Hepatic stellate cell (primary cell): Measurements from ENCODE around the gene DGKE.

ENCODE experiments used
- DNase-seq: peaks from one replicate; pipeline ENCODE4 v3.0.0; 2011; ENCODE audit warnings: low spot score

The DGKE gene

DNA sequence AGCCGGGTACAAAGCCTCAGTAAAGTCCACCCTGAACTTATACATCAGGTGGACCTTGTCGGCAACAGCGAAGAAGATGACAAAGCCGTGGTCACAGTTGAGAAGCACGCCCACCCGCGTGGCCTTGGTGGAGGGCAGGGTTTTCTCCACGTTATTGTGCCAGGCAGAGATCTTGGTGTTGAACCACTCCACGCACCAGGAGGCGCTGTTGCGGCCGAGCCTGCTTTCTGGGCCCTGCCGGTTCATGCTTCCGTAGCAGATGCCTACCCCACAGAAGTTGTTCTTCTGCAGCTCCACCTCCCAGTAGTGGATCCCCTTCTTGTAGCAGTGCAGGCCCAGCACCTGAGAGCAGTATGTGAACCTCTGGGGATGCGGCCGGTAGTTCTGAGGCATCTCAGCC is 57.8 kb downstream of the DGKE start:
- no peak for DNase-seq

DNA sequence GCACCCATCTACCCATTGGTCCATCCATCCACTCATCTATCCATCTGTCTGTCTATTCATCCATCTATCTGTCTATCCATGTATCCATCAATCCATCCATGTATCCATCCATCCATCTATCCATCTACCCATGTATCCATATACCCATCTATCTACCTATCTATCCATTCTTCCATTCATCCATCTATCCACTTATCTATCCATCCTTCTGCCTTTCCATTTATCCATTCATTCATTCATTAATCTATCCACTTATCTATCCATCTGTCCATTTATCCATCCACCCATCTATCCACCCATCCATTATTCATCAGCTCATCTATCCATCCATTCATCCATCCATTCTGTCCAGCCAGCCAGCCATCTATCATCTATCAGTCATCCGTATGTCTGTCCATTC is 58.4 kb downstream of the DGKE start:
- DNase-seq: no peak

DNA sequence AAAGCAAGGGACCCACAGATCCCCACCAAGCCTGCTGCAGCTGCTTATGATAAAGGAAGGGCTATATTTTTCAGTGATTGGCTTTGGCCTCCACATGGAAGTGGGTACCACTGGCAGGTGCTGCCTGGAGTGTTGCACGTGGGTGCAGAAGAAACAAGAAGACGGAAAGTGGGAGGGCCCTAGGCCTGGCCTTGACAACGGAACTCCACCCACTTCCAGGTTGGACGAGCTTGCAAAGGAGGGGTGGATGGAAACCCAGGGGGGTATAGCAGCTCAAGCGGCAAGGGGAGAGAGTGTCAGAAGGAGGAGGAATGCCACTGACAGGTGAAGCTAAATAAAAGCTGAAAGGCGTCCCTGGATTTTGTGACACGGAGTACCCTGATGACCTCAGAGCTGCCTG is 59.6 kb downstream of the DGKE start:
- DNase-seq: no peak

DNA sequence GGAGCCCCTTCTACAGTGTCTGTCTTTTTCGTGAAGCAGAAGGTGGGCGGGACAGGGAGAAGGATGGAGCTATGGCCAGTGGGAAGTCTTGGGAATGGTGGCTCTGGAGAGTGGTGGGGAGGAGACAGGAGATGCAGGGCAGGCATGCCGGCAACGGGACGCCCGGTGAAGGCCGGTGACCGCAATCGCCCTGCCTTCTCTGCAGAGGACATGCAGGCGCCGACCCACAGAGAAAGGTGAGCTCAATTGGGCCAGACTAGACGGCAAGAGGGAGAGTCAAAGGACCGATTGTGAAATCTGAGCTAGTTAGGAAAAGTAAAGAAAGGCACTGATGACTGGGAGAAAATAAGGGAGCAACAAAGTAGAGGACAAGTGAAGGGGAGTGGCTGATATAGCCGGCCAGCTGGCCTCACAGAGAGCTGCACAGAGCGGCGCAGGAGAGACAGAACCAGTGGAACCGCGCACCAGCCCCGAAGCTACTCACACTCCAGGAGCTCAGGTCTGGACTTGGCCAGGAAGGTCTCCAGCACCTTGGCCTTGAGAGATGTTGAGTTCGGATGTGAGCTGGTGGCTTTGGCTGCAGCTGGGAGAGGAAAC is 61.0 kb downstream of the DGKE start:
- DNase-seq: no peak

DNA sequence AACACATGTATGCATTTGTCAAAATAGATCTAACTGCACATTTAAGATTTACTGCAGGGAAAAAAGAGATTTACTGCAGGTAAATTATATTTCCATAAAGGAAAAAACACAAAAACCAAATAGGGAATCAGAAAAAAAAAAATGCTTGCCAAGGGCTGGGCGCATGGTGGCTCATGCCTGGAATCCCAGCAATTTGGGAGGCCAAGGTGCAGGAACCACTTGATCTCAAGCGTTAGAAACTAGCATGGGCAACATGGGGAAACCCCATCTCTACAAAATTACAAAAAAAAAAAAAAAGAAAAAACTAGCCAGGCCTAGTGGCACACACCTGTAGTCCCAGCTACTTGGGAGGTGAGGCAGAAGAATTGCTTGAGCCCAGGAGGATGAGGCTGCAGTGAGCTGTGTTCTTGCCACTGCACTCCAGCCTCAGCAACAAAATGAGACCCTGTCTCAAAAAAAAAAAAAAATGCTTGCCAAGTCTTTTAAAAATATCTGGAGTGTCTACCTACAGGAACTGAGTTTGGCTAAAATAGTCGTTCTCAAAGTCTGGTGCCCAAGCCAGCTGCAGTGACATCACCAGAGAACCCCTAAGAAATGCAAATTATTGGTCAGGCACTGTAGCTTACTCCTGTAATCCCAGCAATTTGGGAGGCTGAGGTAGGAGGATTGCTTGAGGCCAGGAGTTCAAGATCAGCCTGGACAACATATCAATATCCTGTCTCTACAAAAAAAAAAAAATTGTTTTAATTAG is 62.4 kb downstream of the DGKE start:
- DNase-seq: no peak

DNA sequence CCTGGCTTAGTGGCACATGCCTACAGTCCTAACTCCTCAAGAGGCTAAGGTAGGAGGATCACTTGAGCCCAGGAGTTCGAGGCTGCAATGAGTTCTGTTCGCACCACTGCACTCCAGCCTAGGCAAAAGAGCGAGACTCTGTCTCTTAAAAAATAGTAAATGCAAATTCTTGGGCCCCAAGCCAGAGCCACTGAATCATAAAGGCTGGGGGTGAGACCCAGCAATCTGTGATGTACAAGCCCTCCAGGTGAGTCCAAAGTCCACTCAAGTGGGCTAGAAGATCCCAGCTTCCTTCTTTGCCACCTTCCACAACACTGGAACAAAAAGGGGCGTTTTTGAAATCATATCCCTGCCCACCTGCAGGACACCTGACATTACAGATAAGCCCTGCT is 63.0 kb downstream of the DGKE start:
- no peak for DNase-seq

DNA sequence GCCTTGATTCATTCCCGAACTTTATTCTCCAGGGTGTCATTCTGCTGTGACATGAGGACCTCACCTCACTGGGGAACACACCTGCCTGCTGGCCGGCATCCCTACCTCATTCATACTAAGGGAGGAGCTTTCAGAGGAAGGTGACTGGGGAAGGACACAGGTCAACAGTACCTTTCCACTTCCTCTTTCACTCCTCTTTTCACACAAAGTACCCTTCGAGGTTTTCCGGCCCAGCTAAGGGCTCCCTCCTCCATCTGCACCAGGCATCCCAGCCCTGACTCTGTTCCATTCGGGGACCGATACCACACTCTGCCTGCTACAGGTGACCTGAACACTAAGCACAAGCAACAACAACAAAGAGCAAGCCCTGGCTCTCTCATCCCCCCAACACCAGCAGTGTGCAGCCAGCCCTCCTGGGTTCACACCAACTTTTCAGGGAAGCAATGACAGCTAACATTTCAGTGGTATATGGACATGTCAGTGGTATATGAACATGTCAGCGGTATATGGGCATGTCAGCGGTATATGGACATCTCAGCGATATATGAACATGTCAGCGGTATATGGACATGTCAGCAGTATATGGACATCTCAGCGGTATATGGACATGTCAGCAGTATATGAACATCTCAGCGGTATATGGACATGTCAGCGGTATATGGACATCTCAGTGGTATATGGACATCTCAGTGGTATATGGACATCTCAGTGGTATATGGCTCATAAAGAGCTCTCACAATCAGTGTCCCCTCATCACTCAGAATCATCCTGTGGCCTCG is 63.9 kb downstream of the DGKE start:
- DNase-seq: no peak

DNA sequence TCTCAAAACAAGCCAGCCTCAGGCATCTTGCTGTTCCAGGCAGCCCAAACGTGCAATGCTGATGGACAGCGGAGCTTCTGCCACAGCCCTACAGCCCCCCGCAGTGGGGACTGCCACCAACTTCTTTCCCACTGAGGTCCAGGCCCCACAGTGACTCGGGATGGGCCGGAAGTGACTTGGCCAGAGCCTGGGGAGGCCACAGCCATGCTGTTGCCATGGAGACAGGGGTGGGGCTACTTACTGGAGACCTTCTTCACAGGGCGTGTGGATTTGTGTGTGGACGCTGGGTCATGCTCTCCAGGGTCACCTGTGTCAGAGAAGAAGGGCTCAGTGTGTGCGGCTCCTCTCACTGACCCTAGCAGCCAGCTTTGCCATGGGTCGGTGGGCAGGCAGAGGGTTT is 64.9 kb downstream of the DGKE start:
- no peak for DNase-seq

DNA sequence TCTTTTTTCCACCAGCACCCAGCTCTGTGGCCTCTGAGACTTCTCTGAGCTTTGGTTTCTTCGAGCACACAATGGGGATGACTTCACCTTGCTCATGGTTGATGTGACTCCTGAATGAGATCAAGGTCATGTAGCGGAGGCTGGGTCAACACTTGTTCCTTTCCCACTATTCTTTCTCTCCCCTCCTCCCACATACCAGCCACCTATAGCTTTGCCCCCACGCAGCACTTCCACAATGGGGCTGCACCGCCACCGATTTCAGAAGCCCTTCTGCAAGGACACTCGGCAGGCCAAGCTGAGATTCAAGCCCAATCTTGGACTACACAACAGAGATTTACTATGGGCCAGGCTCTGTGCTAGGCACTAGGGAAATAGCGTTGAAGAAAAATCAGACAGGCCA is 65.5 kb downstream of the DGKE start:
- no peak for DNase-seq

DNA sequence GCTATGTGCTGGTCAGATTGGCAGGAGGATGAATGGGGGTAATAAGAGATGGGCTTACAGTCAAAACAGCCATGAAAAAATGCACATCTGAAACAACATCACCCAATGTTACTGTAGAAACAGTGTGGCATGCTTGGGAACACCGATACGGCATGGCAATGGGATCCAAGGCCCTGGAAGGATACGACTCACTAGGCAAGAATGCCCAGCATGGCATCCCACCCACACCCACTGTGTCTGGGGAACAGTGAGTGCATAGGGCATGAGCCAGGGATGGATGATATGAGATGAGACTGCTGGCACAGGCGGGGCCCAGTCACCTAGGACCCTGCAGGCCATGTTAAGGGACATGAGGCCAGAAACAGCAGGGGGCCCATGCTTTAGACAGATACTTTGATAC is 68.4 kb downstream of the DGKE start:
- DNase-seq: peak; percentile 75

DNA sequence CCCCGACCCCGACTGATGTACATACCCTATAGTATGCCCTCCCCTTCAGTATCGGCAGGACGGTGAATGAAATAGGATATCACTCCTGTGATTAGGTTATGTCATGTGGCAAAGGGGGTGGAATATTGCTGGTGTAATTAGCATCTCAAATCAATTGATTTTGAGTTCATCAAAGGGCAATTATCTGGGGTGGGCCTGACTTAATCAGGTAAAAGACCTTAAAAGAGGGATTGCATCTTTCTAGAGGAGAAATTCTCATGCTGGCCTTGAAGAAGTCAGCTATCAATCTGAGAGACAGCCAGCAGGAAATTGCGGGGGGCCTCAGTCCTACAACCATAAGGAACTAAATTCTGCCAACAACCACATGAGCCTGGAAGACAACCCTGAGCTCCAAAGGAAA is 69.6 kb downstream of the DGKE start:
- DNase-seq: no peak

DNA sequence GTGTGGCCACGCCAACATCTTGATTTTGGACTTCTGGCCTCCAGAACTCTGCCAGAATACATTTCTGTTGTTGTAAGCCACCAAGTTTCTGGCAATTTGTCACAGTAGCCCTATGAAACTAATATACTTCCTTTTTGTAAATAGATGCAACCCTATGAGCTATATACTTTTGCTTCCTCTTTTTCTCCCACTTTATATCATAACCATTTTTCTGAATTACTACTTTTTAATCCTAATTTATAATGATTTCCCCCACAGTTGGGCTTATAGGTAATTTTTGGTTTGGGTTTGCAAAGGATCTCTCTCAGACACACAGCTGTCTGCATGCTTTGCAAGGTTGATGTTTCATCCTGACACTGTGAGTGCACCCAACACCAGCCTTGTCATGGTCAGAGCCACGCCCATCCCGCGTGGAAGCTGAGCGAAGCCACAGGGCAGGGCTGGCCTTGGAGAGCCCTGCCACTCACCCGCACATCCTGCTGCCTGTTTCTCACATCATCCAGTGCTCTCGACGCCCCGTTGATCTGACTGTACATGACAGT is 74.1 kb downstream of the DGKE start:
- no peak for DNase-seq

DNA sequence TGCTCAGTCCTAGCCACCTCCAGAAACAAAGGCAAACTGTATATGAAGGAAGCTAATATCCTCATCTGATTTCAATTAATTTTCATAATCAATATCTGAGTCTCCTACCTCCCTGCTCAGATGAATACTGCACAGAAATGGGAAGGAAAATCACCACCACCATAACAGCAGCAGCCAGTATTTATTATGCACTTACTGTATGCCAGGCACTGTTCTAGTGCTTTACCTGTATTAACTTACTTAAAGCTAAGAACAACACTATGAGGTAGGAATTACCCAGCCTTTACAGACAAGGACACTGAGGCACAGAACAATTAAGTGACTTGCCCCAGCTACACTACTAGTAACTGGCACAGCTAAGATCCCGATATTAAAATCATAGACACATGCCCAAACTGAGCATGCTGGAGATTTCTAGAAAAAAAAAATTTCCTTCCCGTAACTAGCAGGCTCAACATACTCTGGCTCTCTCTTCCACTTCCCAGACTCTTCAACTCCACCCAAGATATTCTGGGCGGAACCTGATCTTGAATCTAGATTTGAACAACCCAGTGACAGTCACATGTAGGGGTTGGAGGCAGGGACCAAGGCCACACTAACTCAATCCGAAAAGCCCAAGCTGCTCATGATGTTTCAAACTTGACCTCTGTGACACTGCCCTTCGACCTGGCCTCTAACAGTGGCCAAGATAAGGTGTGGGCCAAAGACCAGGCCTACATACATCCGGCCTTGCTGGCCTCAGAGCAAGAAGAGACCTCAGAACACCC is 76.0 kb downstream of the DGKE start:
- DNase-seq: no peak

DNA sequence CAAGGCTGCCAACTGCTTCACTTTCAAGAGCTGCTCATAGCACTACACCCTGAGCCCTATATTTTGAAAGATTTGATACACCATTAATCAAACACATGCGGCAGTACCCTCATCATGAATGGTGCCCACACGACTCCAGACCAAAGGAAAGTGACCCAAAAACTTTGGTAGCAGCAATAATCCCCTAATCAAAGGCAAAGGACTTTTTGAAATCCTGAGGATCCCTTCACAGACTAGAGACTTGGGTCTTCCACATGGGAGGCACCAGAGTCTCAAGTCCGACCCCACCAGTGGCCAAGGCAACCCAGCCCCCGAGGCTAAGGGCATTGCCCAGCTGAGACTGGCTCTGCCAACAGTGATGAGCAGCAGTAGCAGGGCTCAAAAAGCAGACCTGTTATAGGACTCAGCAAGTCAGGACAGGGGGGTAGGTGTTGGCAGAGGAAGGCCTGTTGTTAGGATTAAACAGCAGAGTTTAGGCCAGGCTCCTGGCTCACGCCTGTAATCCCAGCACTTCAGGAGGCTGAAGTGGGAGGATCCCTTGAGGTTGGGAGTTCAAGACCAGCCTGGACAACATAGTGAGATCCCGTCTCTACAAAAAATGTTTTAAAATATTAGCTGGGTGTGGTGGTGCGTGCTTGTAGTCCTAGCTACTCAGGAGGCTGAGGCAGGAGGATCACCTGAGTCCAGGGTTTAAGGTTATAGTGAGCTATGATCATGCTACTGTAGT is 76.7 kb downstream of the DGKE start:
- no peak for DNase-seq

DNA sequence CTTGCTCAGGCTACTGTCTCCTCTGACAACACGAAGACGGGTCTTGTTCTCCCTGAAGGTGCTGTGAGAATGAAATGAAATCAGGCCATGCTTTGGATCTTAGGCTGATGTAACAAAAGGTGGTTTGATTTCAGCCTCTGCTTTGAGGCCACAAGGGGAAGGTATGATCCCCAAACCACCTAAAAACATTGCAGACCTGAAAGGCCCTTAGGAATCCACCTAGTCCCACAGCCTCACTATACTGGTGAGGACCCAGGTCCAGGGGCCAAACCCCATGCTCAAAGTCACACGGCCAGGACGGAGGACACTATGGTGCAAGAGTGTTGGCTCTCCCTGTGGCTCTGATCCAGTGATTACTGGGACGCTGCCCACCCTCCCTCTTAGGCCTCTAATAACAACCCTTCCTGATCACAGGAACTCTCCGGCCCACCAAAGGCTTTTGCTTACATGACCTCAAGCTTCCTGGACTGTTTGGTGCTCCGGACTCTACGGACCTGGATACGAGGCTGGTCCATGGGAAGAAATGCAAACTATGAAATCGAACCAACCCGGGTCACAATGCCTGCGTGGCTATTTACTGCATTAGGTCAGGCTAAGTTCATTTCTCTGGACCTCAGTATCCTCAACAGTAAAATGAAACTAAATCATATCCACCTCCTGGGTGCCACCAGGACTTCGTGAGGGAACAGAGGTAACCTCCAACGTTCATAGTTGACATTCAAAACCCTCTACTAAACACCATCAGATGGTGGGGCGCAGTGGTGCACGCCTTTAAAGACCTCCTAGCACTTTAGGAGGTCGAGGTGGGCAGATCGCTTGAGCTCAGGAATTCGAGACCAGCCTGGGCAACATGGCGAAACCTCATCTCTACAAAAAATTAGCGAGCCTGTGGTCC is 78.4 kb downstream of the DGKE start:
- peak; percentile 40 for DNase-seq

DNA sequence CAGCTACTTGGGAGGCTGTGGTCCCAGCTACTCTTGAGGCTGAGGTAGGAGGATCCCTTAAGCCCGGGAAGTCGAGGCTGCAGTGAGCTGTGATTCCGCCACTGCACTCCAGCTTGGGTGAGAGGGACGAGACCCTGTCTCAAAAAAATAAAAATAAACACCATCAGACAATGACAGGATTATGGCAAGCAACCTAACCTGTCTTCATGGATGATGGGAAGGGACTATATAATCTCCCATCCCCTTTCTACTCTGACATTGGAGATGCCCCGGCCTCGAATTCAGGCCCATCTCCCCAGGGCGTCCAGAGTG is 79.0 kb downstream of the DGKE start:
- DNase-seq: no peak

DNA sequence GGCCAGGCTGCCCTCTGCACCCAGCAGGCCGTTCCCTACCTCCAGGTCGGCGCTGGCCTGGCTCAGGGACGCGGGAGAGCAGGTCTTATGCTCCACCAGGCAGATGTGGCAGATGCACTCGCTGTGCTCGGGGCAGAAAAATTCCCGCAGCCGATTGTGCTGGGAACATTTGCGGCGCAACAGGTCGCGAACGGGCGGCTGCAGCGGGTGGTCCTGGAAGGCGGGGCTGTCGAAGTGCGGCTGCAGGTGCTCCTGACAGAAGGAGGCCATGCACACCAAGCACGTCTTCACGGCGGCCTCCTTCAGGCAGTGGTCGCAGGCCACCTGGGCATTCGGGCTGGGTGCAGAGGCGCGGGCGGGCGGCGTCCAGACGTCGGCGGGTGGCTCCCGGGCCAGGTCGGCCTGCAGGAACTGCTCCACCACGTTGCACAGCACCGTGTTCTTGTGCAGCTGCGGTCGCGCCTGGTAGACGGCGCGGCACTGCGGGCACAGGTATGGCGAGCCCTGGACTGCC is 79.5 kb downstream of the DGKE start:
- peak; percentile 23 for DNase-seq

DNA sequence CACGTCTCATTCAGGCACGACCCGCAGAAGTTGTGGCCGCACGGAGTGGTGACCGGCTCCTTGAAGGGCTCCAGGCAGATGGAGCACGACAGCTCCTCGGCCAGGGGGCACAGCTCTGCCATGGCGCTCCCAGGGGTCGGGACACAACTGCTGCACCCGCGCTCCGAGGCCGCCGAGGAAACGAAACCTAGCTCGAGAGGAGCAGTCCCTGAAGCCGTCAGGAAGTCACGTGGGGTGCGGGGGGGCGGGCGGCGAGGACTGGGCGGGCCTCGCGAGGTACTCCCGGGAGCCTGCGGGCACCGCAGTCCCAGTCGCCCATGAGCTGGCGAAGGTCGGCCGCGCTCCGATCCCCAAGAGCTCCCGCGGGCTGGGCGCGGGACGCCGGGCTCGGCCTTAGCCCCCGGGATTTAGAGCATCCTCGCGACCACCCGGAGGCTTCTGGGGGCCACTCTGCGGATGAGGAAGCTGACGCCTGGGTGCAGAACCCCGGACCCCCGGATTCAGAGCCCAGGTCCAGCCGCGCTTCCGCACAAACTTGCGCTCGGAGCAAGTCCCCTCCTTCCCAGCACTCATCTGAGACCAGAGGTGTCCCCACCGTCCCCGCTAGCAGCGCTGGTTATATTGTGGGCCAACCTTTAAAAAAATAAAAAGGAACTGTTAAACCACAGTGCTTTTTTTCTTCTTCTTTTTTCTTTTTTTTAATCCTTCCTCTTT is 80.1 kb downstream of the DGKE start, which contains the start of gene TRIM25:
TSS of gene TRIM25 (minus strand) at position 183 of the 714 bp plus-strand sequence. CDS start at position 122, 61 bp downstream.
- peak; percentile 97 for DNase-seq

DNA sequence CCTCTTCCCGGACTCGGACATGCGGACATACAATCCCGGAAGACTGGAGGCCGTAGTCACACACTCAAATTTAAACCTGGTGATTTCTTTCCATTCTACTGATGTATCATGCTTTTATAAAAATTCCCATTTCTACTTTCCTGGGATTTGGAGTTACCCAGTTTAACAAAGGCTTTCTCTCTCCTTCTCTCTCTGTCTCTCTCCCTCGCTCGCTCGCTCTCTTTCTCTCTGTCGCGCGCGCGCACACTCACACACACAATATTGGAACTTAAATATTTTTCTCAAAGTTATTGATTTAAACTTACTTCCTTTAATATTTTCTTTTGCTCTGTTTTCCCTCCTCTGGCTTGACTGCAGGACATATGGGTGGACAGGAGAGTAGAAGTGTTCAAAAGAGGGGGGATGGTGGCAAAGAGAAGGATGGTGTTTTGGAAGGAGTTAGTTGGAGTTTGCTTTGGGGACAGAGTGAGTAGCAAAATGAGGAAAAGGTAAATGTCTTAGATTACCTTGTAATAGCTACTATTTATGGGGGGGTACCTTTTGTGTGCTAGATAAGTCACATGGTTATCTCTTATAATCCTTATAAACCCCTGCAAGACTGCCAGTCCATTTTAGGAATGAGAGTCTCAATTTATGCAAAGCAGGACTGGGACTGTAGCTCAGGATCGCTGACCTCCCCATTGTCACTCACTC is 80.8 kb downstream of the DGKE start:
- no peak for DNase-seq
